AG04449 (cell line): ENCODE measurements around the gene IL17REL.

Source experiments
- CTCF ChIA-PET: fragments of 350-600 bp; formaldehyde crosslinking; extraction: SDS; loops from one replicate; lab custom pipeline; 2021; ENCODE audit warnings: antibody characterized with exemption; lab: Yijun Ruan, JAX
- POLR2A ChIA-PET: fragments of 400-600, 350-600 bp; formaldehyde crosslinking; extraction: SDS; loops from one replicate; lab custom pipeline; 2020; ENCODE audit warnings: antibody characterized with exemption, inconsistent platforms; lab: Yijun Ruan, JAX
- DNase-seq: peaks from one replicate; pipeline ENCODE4 v3.0.0-alpha.2; 2010; ENCODE audit warnings: low read depth, low spot score
- H3K4me3 ChIP-seq: 2 replicates; pipeline ENCODE4 v1.5.1; 2011; ENCODE audit warnings: low read depth, mild to moderate bottlenecking, control low read depth, low read length
- CTCF ChIP-seq: IDR thresholded peaks from one replicate; pipeline ENCODE4 v1.5.1; 2011; ENCODE audit warnings: mild to moderate bottlenecking, moderate library complexity, low read length, control low read depth, inconsistent platforms; ENCODE audit not compliant: insufficient read depth; ENCODE audit errors: missing control alignments

The IL17REL gene

GRCh38 chr22:49956914-49957825 is 55.4 kb downstream of the IL17REL start:
- no peak overlapping the region for H3K4me3 ChIP-seq
- CTCF ChIA-PET: no interaction called here
- TF ChIP-seq CTCF: no peak
- DNase-seq: no peak
- POLR2A ChIA-PET: no interaction called here

- ChIA-PET CTCF (interaction anchor here (1.1 to 2.3 kb wide), 2 partner anchors 26 to 74 kb away, joined by 3 to 7 read pairs; no protein-coding TSS in a partner anchor), POLR2A (no interaction called here)
- H3K4me3 ChIP-seq: no peak overlapping the region
- DNase-seq: no peak
- no peak for TF ChIP-seq CTCF
Measured at GRCh38 chr22:49956418-49956770, 56.2 kb downstream of the IL17REL start.

GRCh38 chr22:49955581-49956417 is 56.8 kb downstream of the IL17REL start:
- ChIA-PET CTCF (interaction anchor here (1.1 to 2.3 kb wide), 2 partner anchors 26 to 74 kb away, joined by 3 to 7 read pairs; no protein-coding TSS in a partner anchor), POLR2A (interaction anchor here (0.5 kb wide), 1 partner anchor 218 kb away, joined by 3 read pairs; no protein-coding TSS in a partner anchor)
- no peak for TF ChIP-seq CTCF
- no peak for DNase-seq
- no peak overlapping the region for H3K4me3 ChIP-seq

GRCh38 chr22:49954991-49955580 is 57.5 kb downstream of the IL17REL start:
- POLR2A ChIA-PET: interaction anchor here (0.5 kb wide), 1 partner anchor 219 kb away, joined by 3 read pairs; no protein-coding TSS in a partner anchor
- CTCF ChIA-PET: interaction anchor here (1.1 to 2.3 kb wide), 2 partner anchors 25 to 75 kb away, joined by 3 to 7 read pairs; no protein-coding TSS in a partner anchor
- no peak for DNase-seq
- no peak overlapping the region for H3K4me3 ChIP-seq
- TF ChIP-seq CTCF: no peak

GRCh38 chr22:49954354-49954753 is 58.2 kb downstream of the IL17REL start:
- DNase-seq: no peak
- POLR2A ChIA-PET: no interaction called here
- CTCF ChIA-PET: interaction anchor here (2.3 kb wide), 1 partner anchor 24 kb away, joined by 7 read pairs; no protein-coding TSS in a partner anchor
- no peak overlapping the region for H3K4me3 ChIP-seq
- no peak for TF ChIP-seq CTCF
